ENCODE measurements around the gene VPS37B.

VPS37B gene

GRCh38 chr12:122836027-122836921 lies 59.6 kb downstream of the VPS37B start:
- Histone ChIP-seq H3K27ac (ENCODE audit: low read length) (no peak overlapping the region), H3K36me3 (replicated peaks; ENCODE audit: low read depth, low read length) (no peaks in the 10 kb centered on the region), H3K9me3 (ENCODE audit: insufficient read depth, low read length) (no peaks in the 10 kb centered on the region), H3K4me1 (ENCODE audit: low read length) (peaks cover 12% of the 10 kb centered on the region; the same call in 1 of the 2 replicates), H3K27me3 (ENCODE audit: low read depth, low read length) (peaks cover 48% of the 10 kb centered on the region), H3K79me2 (ENCODE audit: low read length) (no peaks in the 10 kb centered on the region), H3K4me3 (ENCODE audit: low read length) (peak overlapping the region; percentile 86), H2AFZ (ENCODE audit: low read depth, low read length) (peak overlapping the region; percentile 53; the same call in 1 of the 2 replicates), H3K4me2 (ENCODE audit: low read length) (peak overlapping the region; percentile 99), H4K20me1 (ENCODE audit: insufficient read depth, low read length) (no peaks in the 10 kb centered on the region), H3K9ac (ENCODE audit: low read length) (peak overlapping the region; percentile 58)
- TF ChIP-seq EZH2phosphoT487 (IDR thresholded peaks at IDR 0.05; ENCODE audit: low read depth): no peak
- TF ChIP-seq, protein P1, sequence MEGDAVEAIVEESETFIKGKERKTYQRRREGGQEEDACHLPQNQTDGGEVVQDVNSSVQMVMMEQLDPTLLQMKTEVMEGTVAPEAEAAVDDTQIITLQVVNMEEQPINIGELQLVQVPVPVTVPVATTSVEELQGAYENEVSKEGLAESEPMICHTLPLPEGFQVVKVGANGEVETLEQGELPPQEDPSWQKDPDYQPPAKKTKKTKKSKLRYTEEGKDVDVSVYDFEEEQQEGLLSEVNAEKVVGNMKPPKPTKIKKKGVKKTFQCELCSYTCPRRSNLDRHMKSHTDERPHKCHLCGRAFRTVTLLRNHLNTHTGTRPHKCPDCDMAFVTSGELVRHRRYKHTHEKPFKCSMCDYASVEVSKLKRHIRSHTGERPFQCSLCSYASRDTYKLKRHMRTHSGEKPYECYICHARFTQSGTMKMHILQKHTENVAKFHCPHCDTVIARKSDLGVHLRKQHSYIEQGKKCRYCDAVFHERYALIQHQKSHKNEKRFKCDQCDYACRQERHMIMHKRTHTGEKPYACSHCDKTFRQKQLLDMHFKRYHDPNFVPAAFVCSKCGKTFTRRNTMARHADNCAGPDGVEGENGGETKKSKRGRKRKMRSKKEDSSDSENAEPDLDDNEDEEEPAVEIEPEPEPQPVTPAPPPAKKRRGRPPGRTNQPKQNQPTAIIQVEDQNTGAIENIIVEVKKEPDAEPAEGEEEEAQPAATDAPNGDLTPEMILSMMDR (IDR thresholded peaks at IDR 0.05; ENCODE audit: low read depth, low read length): no peak

DNA sequence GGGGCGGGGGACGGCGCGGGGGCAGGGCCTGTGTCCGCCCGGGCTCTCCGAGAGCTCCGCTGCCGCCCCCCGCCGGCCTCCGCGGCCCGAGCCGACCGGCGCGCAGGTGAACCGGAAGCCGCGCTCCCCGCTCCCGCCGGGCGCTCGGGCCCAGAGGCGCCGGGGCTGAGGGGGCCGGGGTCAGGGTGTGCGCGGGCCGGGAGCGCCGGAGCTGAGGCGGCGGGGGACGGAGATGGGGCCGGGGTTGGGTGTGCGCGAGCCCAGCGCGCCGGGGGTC lies 60.2 kb downstream of the VPS37B start:
- TF ChIP-seq, protein P1 (IDR thresholded peaks at IDR 0.05; ENCODE audit: low read depth, low read length): no peak
- TF ChIP-seq EZH2phosphoT487 (IDR thresholded peaks at IDR 0.05; ENCODE audit: low read depth): no peak
- Histone ChIP-seq H3K4me3 (ENCODE audit: low read length) (peak overlapping the region; percentile 86), H3K27ac (ENCODE audit: low read length) (no peak overlapping the region), H3K36me3 (replicated peaks; ENCODE audit: low read depth, low read length) (no peaks in the 10 kb centered on the region), H3K9me3 (ENCODE audit: insufficient read depth, low read length) (no peaks in the 10 kb centered on the region), H3K79me2 (ENCODE audit: low read length) (no peaks in the 10 kb centered on the region), H3K27me3 (ENCODE audit: low read depth, low read length) (peaks cover 54% of the 10 kb centered on the region), H4K20me1 (ENCODE audit: insufficient read depth, low read length) (no peaks in the 10 kb centered on the region), H3K9ac (ENCODE audit: low read length) (peak overlapping the region; percentile 58), H3K4me2 (ENCODE audit: low read length) (peak overlapping the region; percentile 99), H2AFZ (ENCODE audit: low read depth, low read length) (peak overlapping the region; percentile 53; the same call in 1 of the 2 replicates), H3K4me1 (ENCODE audit: low read length) (peaks cover 12% of the 10 kb centered on the region; the same call in 1 of the 2 replicates)

DNA sequence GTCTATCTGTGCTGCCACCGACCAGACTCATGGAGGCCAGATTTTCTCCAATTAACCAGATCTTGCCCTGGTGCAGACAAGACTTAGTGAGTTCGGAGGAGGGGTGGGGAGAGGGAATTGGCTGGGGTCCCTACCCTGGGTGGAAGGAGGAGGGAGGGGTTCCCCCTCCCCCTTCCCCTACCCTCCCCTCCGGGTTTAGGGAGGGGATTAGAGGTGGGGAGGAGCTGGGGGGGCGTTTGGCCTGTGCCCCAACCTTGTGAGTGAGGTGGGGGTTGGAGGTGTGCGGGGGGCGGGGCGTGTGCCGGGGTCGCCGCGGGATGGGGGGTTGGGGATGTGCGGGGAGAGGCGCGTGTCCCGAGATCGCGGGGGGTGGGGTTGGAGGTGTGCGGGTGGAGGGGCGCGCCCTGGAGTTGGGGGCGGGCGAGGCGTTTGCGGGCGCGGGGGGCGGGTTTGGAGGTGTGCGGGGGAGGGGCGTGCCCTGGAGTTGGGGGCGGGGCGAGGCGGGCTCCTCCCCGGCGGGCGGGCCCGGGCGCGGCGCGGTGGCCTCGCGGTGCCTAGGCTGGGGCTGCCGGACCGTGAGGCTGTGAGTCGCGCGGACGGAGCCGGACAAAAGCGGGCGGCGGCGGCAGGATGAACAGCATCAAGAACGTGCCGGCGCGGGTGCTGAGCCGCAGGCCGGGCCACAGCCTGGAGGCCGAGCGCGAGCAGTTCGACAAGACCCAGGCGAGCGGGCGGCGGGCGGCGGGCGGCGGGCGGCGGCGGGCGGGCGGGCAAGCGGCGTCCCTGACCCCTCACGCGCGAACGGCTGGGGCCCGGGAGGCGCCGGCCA lies 60.8 kb downstream of the VPS37B start, which contains the start of gene HIP1R:
Gene HIP1R (plus strand): TSS at position 537 of the 829 bp plus-strand sequence. CDS start 94 bp downstream, at position 631.
- Histone ChIP-seq H4K20me1 (ENCODE audit: insufficient read depth, low read length) (no peaks in the 10 kb centered on the region), H3K27ac (ENCODE audit: low read length) (no peak within 1 kb of the TSS)
- TF ChIP-seq EZH2phosphoT487 (IDR thresholded peaks at IDR 0.05; ENCODE audit: low read depth): no peak
- TF ChIP-seq, protein P1 (IDR thresholded peaks at IDR 0.05; ENCODE audit: low read depth, low read length): no peak

More for the DNA sequence above, 60.8 kb downstream of the VPS37B start, which contains the start of gene HIP1R:
- Histone ChIP-seq H3K4me3 (ENCODE audit: low read length) (peak within 1 kb of the TSS; percentile 86), H3K9ac (ENCODE audit: low read length) (peak within 1 kb of the TSS; percentile 58), H3K27me3 (ENCODE audit: low read depth, low read length) (peaks cover 60% of the 10 kb centered on the region), H3K79me2 (ENCODE audit: low read length) (no peaks in the 10 kb centered on the region), H3K4me1 (ENCODE audit: low read length) (peaks cover 12% of the 10 kb centered on the region; the same call in 1 of the 2 replicates), H3K9me3 (ENCODE audit: insufficient read depth, low read length) (no peaks in the 10 kb centered on the region), H3K36me3 (replicated peaks; ENCODE audit: low read depth, low read length) (no peaks in the 10 kb centered on the region), H3K4me2 (ENCODE audit: low read length) (peak within 1 kb of the TSS; percentile 99), H2AFZ (ENCODE audit: low read depth, low read length) (peak within 1 kb of the TSS; percentile 53; the same call in 1 of the 2 replicates)
